Lower leg skin (tissue), 4 donors: ENCODE data around the gene ZNF689. TPM values are rescaled to one million over a fixed set of nuclear protein-coding genes. Genes with fewer than 3 reads are reported as not detected.
A peak's percentile ranks its signal among the peaks of the same experiment; 100 is the strongest.

ENCODE experiments used
- DNase-seq, 2 donors: peaks; one replicate each; pipeline ENCODE4 v3.0.0-alpha.2; 2019; ENCODE audit warnings: low spot score in 2 of 2
- H3K4me3 ChIP-seq: fragments of 200-600 bp; sonication (generic); 2 replicates; pipeline ENCODE4 v1.5.1; 2017; ENCODE audit warnings: mild to moderate bottlenecking, low read depth; ENCODE audit not compliant: poor library complexity, severe bottlenecking
- POLR2A ChIP-seq, 2 donors: fragments of 450-650 bp; IDR thresholded peaks; one replicate each; pipeline ENCODE4 v1.6.1; 2016 to 2017; ENCODE audit warnings: antibody characterized with exemption in 2 of 2, mild to moderate bottlenecking in 1 of 2, moderate library complexity in 1 of 2
- WGBS, 2 donors: methylation state at CpG; one replicate each; pipeline ENCODE4 v1.1.5; 2018; 5-methylcytosine and 5-hydroxymethylcytosine counted together
- intact Hi-C: fragments of 100-400 bp; cut with DNase I; formaldehyde crosslinking; loops from one replicate; pipeline ENCODE4 v1.15.0; 2023; ENCODE audit warnings: low total_unique reads
- total RNA-seq, 4 donors: library from RNA; depleted of rRNA; stranded (reverse); fragments of >200 nt; gene quantifications; one replicate each; pipeline ENCODE4 v1.1.0, GENCODE V29; 2016
- TF ChIP-seq, protein P1 (sequence below), 3 donors: fragments of 450-650 bp; IDR thresholded peaks; one replicate each; pipeline ENCODE4 v1.5.1; 2016; ENCODE audit warnings: antibody characterized with exemption in 3 of 3, mild to moderate bottlenecking in 3 of 3, moderate library complexity in 2 of 3

ZNF689 gene
- total RNA-seq, result 1 to 10 TPM; 3.2 to 9.1 (median 6.7) TPM

DNA sequence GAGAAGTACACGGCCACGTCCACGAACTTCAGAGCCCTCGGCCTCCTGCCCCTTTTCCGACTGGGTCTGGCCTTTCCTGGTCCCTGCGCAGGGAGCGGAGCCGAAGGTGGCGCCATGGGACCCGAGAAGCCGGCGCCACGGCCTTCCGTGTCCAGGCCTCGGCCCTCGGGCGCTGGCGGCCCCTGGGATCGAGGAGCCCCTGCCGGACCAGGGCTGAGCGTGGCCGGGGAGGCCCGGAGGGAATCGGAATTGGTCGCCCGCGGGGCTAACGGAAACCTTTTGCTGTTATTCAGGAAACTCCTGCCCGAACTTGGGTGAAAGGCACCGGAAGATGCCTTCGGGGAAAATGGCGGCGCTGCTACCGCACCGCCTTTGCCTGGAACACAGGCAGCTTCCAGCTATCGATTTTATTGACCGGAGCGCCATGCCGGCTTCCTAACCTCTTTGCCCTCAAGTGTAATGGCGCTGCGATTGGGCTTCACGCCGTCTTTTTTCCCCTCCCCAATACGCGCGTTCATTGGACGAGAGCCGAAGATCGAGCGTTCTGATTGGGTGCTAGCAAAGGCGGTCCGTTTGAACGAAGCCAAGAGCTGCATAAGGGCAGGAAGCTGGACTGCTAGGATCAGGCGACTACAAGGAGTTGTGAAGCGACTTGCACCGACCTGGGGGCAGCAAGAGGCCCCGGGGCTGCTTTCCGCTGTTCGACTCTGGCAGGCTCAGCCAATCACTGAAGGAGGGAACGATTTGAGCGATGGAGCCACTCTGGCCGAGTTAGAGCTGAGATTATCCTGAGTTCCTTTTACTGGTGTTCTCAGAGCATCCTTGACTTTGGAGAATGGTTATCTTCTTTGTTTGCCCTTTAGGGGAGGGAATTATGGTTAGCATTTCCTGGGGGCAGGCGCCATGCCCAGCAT, at the start of gene ZNF689:
Gene ZNF689 (minus strand): TSS at position 464 of the 914 bp plus-strand sequence. CDS start 348 bp downstream, at position 116.
- WGBS, 2 donors, result 0 to 2% methylated on average over 27 to 53 of the region's 63 CpGs
- intact Hi-C loops, result no loop called here
- TF ChIP-seq POLR2A (IDR thresholded peaks at IDR 0.05), result no peak
- TF ChIP-seq, protein P1, sequence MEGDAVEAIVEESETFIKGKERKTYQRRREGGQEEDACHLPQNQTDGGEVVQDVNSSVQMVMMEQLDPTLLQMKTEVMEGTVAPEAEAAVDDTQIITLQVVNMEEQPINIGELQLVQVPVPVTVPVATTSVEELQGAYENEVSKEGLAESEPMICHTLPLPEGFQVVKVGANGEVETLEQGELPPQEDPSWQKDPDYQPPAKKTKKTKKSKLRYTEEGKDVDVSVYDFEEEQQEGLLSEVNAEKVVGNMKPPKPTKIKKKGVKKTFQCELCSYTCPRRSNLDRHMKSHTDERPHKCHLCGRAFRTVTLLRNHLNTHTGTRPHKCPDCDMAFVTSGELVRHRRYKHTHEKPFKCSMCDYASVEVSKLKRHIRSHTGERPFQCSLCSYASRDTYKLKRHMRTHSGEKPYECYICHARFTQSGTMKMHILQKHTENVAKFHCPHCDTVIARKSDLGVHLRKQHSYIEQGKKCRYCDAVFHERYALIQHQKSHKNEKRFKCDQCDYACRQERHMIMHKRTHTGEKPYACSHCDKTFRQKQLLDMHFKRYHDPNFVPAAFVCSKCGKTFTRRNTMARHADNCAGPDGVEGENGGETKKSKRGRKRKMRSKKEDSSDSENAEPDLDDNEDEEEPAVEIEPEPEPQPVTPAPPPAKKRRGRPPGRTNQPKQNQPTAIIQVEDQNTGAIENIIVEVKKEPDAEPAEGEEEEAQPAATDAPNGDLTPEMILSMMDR (IDR thresholded peaks at IDR 0.05), result no peak
- peak within 1 kb of the TSS; percentile 91 for H3K4me3 ChIP-seq
- DNase-seq, result peak; percentile 97 to 99

DNA sequence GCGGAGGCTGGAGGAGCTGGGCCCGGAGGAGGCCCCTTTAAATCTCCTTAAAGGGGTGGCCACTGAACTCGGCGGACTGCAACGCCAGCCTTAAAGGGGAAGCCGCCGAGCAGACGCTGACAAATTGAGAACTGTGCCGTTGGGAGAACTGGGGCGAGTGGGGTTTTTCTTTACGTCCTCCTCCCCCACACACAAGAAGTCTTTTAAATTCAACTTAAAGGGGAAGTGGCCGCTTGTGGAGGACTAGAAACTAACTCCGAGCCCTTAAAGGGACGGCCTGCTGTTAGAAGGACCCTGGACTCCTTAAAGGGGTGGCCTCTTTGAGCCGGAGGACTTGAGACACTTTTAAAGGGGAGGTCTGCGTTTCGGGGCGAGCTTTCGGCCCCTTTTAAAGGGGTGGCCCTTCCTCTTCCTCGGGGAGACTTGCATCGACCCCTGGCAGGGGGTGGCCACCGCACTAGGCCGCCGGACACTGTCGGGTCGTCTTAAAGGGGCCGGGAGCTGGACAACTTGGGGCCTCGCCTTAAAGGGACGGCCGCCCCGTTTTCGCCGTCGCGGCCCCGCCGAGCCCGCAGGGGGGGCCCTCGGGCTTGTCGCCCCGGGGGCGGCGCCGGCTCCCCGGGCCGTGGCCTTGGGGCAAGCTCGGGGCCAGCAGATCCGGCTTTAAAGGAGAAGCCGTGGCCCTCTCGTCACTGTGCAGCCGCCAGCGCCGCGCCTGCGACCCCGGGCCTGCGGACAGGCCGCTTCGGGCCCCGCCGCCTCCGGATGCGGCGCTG, 48.7 kb upstream of the ZNF689 start:
- TF ChIP-seq POLR2A (IDR thresholded peaks at IDR 0.05), result no peak
- TF ChIP-seq, protein P1 (IDR thresholded peaks at IDR 0.05), result no peak
- DNase-seq, result peak; percentile 94 to 95
- WGBS, 2 donors, result 0 to 1% methylated on average over 19 to 27 of the region's 64 CpGs
- H3K4me3 ChIP-seq, result peak overlapping the region; percentile 92
- intact Hi-C loops, result no loop called here

DNA sequence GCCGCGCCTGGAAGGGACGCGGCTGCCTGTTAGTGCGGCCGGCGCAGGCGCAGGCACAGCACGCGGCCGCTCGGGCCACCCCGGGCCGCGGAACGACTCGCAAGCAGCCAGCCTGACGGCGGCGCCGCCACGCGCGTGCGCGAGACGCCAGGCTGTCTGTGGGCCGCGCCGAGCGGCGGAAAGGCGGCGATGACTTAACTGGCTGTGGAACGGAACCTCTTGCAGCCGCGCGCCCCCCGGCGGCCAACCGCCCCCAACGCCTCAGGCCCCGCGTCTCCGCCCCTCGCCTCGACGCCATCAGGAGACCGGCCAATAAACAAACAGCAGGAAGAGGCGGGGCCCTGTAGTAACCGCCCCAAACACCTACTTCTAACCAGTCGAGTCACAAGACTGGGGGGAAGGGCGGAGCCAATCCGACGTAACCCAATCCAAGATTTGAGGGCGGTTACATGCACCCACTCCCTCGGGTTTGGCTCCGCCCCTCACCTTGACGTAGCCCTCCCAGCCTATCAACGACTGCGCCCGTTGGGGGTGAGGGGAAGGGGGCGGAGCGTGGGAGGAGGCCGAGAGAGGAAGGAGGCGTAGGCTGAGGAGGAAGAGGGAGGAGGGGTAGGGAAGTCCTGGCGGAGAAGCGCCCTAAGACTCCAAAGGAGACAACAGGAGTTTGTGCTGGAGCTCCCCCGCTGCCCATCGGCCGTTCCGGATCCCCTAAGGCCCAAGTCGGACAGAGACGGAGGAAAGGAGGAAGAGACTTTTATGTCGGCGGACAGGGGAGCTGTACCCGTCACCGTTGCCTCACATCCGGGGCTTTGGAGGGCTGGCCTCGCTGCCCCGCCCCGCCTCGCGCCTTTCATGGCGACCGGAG, 47.9 kb upstream of the ZNF689 start, which contains the start of gene FBRS:
Gene FBRS (plus strand): TSS at position 566 of the 865 bp plus-strand sequence. CDS start 1,088 bp downstream, outside the sequence.
- WGBS, 2 donors, result 0 to 1% methylated on average over 37 to 76 of the region's 86 CpGs
- H3K4me3 ChIP-seq, result peak within 1 kb of the TSS; percentile 92
- TF ChIP-seq POLR2A (IDR thresholded peaks at IDR 0.05), result peak in 1 of 2 donors; percentile 77
- TF ChIP-seq, protein P1 (IDR thresholded peaks at IDR 0.05), result peak in 1 of 3 donors; percentile 100
- peak; percentile 100 for DNase-seq
- intact Hi-C loops, result no loop called here

DNA sequence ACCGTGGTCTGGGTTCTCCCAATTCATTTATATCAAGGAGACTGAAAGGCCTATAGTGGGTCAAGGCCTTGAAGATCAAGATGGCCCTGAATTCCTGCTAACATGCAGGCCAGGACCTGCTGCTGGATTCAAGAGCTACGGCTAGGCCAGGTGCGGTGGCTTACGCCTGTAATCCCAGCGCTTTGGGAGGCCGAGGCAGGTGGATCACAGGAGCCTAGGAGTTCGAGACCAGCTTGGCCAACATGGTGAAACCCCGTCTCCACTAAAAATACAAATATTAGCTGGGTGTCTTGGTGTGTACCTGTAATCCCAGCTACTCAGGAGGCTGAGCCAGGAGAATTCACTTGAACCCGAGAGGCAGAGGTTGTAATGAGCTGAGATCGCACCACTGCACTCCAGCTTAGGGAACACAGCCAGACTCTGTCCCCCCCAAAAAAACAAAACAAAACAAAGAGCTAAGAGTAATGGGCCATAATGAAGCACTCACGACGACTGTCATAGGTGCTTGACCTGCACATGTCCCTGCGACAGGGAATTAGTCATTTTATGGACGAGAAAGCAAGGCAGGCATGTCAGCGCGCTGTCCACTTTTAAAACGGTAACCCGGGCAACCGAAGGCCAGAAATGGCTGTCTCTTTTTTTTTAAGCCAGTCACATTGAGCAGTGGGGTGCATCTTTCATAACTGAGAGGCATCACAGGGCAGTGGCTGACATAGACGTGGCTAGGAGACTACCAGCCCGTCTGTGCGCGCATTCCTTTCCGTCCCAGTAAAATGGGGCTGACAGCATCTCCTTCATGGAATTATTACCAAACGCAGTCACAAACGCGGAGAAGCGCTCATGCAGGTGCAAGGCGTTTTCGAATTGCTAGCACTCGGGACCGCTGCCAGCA, 47.0 kb upstream of the ZNF689 start:
- no peak for DNase-seq
- TF ChIP-seq POLR2A (IDR thresholded peaks at IDR 0.05), result no peak
- TF ChIP-seq, protein P1 (IDR thresholded peaks at IDR 0.05), result no peak
- intact Hi-C loops, result no loop called here
- 37 to 41% methylated on average over 24 to 26 of the region's 32 CpGs for WGBS, 2 donors
- H3K4me3 ChIP-seq, result no peak overlapping the region
